Esophagus mucosa (tissue), 1 donor: ENCODE data around the gene THSD4. TPM values are rescaled to one million over a fixed set of nuclear protein-coding genes. Genes with fewer than 3 reads are reported as not detected.

Source experiments
- ATAC-seq: fragments of 200-7000 bp; cut with Tn5 transposase; one replicate; pipeline ENCODE4 v1.9.1; 2020
- total RNA-seq: library from RNA; stranded (reverse); gene quantifications from one replicate; pipeline ENCODE4 v1.2.4, GENCODE V29; 2023
- donor health status: DM: yes; HTN: yes; CAD: no.

THSD4 gene
- total RNA-seq, 1 donor from 2014 or later: 121 TPM

DNA sequence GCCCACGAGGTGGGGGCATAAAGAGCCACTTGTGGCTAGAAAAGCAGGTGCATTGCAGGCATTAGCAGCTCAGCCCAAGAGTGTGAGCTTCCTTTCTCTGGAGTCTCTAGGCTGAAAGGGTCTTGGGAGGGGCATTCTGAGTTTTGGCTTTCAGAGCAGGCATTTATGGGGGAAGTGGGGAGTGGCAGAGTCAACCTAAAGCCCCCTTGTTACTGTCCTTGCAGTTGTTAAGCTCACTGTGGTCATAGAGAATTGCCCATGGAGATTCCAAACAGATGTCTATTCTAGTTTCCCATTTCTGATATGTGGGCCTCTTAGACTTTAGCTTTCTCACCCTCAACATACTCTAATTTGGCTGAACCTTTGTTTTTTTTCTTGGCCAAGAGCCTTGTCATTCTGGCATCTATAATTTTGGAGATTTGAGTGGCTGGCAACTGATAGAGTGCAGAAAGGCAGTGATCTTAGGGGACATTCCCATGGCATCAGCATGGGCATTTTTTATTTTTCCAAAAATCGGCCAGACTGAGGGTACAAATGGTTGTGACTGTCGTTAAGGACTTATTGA is 217.9 kb downstream of the THSD4 start:
- no peak for ATAC-seq

DNA sequence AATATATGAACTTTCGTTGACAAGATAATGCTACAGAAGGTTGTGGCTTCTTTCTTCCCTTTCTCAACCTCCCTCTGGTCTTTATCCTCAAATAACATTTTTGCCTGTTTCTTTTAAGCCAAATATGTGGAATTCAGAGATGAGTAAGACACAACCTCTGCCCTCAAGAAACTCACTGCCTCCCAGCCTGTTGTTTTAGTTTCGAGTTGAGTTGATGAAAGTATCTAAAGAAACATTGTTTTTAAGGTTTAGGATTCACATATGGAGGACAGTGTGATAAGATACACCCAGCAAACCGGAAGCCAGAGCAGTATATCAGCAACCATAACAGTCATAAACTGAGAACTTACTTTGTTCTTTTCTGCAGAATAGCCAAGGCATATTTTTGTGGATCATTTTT is 218.6 kb downstream of the THSD4 start:
- no peak for ATAC-seq

DNA sequence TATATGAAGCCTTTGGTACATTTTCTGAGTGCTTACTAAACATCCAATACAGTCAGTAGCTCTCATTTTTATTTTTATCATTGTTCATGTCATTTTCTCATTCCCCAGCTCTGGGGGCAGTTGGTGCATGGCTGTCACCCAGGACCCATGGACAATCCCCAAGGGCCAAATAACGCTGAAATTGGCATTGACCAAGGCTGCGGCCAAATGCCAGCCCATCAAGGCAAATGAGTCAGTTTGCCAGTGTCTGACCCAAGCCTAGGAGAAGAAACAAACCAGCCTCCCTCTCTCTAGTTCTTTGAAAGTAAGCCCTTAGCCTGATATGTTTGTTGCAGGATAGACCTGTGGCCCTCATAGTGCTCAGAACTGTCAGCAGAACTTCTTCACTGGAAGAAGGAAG is 219.2 kb downstream of the THSD4 start:
- ATAC-seq: no peak

DNA sequence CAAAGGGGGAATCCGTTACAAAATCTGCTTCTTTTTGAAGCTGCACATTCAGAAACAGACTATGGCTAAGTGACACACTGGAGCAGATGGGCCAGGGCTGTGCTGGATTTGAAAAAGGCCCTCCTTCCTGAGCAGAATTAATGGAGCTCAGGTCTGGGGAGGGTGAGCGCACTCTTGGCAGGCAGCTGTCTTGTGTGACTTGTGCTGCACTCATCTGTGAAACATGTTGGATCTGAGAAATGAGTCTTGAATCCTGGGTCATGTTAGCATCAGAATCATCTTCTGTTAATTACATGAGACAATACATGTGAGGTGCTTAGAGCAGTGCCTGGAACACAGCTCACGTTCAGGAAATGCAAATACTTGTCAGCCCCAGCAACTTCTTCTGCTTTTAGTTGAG is 219.6 kb downstream of the THSD4 start:
- no peak for ATAC-seq

DNA sequence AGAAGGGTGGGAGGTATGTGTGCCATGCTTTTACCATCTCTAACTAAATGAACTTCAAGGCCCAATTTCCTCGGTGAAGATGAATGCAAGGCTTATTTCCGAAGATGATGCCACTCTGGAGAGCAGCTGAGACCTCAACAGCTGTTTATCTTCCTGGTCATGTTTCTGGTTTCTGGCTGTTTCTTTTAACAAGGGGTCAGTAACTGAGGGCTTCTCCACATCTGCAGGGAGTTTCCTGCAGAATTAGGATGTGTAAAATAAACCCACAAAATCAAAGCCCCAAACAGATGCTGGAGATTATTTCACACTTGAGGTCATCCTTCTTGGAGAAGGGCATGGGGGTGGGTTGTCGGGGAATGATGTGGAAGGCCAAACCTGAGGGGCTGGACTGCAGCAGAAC is 220.3 kb downstream of the THSD4 start:
- ATAC-seq: no peak

DNA sequence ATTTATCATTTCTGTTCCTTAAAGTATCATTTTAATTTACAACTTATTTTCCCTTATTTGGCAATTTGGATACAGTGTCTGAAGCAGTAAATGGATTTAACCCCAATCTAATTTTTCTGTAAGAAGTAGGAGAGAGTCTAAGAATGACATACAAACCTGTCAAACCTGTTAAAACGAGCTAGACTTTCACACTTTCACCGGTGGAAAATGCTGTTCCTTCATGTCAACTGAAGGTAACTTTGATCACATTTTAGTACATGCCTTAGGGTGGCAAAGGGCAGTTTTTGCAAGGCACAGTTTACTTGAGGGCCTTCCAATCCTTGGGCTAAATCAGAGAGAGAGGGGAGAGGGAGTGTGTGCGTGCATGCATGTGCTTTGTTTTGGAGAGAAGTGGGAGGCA is 221.4 kb downstream of the THSD4 start:
- peak; percentile 68 for ATAC-seq

DNA sequence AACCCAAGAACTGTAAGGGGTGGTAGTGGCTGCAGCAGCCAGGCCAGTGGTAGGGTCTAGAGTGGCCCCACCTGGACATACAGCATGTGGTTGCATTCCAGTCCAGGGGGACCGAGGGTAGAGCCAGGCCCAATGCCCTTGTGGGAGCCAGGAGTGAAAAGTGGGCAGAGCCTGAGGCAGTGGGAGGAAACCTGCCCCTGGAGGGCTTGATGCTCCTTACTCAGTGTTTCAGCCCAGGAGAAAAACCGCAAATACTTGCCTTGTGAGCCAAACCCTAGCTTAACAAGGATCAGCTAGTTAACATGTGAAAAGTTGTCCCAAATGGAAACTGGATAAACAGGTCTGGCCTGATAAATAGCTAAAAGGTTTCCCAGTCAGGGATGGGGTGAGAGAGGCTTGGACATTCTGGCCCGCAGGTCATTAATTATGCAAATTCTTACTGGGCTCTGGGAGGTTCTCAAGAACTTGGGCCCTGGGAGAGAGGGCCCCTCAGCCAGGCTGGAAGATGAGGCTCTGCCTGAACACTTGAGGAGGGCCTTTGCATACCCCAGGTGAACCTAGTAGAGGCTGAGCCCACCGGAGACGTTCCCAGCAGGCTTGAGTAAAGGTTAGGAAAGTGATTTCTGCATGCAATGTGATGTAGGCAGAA is 222.1 kb downstream of the THSD4 start:
- ATAC-seq: peak; percentile 95

DNA sequence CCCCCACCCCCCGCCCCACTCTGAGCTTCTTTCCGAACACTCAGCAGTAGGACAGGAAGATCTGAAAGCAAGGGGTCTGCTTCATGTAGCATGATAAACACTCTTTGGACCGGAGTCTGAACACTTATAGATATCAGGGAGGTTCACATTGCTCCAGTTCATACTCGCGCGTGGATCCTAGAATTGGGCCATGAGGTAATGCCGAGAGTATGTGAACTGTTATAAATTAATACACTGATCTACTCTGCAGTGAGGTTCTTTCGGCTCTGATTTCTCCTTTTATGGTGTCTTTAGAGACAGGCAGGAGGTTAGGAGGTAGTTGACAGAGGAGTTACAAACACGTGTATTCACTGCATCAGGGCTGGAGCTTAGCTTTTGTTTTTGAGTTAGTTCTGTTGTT is 223.0 kb downstream of the THSD4 start:
- no peak for ATAC-seq

DNA sequence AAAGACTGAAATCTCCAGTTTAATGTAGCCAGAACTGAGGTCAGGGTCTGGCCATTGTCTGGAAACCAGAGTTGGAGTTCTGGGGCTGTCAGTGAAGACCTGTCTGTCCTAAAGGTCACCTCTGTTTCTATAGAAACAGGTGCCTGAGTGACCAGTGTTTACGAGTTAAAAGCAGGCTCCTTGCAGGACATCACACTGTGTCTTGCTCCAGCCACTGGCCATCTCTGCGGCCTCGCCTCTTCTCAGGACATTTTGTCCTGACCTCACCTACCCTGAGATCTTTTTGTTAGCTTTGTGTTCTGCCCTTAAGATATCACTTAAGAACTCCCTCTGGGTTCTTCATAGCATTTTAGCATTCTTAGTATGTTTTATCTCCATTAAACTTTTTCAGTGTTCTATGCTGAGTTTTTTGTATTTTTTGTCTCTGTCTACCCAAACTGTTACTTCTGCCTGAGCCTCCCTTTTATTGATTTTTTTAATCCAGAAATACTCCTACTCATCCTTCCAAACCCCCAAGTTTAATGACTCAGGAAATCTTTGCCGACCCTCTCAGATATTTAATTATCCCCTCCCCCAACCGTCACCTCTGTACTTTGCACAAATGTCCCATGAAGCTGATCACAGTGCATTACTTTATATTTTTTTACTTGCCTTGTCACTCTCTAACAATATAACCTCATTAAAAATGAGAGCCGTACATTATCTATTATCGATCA is 223.7 kb downstream of the THSD4 start:
- ATAC-seq: no peak

DNA sequence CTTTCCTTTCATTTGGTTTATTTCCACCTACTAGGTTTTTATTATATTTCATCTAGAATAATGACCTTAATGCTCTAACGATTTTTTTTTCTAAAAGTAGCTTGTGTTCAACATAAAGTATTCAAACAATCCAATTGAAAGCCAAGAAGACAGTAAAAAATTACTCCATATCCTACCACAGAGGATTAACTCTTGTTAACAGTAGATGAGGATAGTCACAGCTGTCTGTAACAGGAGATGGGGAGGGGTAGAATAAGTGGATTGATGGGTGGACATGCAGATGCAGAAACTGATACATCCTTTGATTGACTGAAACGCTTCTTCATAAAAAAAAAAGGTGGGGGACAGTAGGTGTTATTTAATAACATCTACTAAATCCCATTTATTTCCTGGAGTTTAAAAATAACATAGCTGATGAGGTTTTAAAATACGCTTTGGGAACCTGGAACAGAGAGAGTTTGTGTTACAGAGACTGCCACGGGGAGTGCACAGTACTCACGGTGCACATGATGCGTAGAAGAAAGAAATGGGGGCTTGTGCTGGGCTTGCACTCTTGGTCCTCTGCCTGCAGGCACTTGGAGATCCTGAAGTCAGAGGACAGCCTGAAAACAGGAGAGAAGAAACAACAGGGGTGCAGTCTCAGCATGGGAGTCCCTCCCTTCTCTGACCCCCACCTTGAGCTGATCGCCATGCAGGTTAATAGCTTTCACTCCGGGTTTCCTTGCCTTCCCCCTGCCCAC is 226.7 kb downstream of the THSD4 start:
- no peak for ATAC-seq

DNA sequence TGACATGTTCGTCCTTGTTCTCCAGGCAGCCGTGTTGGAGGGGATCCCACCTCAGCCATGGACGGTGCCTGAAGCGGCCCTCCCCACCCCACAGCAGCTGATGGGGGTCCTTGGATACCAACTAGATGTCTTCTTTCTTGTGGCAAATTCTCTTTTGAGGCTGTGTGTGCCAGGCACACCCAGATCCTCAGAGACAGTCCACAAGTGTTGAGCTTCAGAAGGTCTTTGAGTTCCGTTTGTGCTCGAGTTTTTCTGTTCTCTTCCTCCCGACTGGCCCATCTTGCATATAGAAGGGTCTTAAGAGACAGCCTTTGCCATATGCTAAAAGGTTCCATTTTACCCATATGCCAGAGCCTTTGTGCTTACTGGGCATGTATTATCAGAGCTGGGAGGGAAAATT is 227.4 kb downstream of the THSD4 start:
- no peak for ATAC-seq

DNA sequence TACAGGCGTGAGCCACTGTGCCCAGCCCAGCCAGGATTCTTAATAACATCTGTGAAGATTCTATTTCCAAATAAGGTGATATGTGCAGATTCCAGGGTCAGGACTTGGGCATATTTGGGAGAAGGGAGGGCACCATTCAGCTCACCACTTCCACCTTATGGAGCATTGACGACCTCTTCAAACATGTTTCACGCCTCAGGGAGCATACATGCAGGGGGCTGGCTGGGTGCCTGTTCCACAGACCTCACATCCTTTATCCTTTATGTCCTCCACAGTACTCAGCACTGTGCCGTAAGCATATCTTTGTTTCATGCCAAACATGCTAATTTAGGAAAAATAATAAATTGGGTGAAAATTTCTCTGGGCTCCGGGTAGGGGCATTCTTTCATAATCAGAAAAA is 229.0 kb downstream of the THSD4 start:
- no peak for ATAC-seq

DNA sequence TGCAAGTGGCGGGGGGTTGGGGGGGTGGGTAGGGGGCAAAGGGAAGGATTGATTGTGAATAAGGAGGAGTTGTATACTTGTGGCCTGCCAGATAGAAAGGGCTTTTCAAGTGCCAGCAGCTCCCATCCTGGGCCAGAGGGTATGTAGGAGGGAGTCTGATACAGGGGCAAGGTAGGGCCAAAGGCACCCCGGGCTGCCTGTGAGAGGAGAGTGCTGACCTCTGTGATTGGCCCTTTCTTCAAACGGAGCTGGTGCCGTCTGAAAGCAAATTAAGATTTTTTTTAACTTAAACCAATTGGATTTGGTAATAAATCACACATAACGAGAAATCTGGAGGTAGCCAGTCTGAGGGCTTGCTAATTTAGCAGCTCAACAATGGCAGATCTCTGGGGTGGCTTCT is 229.9 kb downstream of the THSD4 start:
- ATAC-seq: no peak

DNA sequence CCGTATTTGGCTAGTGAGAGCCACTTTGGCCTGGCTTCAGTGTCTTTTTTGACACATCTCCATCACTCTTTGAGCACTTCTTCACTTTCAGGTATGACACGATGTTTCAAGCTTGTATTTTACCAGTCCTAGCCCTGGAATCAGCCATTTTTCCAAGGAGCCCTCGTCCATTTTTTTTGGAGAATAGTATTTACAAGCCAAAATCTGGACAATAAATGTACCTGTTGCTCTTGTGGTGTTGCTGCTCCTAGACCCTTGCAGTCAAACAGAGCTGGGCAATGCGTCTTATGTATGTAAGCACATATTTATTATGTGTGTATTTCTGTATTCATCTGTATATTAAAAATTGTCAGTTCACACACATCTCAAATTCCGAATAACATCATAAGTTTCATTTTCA is 231.2 kb downstream of the THSD4 start:
- ATAC-seq: no peak

DNA sequence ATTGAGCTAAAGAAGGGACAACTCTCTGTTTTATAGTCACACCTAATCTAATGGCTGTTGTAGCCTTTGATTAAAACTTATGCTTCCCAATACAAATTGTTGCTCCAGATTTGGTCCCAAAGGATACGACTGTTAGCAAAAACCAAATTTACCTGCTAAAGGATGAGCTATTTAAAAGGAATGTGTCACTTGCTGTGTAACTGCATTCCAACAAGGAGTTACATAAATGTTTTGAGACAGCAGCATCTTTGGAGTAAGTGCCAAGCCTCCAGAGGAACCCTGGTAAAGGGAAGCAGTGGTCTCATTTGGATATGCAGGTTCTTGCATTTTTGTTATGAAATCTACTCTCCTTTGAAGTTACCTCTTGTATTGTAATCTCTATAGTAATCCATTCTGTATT is 233.3 kb downstream of the THSD4 start:
- ATAC-seq: no peak

DNA sequence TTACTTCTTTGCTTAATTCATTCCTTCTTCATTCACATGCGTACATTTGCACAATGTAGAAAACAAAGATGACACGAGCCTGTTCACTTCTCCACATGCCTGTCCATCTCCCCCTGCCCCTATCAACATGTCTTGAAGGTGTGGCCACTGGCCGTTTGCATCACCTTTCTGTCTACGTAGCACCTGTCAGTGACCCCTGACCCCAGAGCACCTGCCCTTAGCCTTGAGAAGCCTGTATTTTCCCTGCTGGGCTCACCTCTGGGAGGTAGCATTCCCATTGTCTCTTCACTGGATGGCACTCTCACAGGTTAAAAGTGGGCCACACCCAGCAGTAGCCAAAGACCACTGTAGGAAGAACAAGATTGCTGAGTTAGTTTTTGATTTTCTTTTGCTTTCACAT is 234.1 kb downstream of the THSD4 start:
- no peak for ATAC-seq

DNA sequence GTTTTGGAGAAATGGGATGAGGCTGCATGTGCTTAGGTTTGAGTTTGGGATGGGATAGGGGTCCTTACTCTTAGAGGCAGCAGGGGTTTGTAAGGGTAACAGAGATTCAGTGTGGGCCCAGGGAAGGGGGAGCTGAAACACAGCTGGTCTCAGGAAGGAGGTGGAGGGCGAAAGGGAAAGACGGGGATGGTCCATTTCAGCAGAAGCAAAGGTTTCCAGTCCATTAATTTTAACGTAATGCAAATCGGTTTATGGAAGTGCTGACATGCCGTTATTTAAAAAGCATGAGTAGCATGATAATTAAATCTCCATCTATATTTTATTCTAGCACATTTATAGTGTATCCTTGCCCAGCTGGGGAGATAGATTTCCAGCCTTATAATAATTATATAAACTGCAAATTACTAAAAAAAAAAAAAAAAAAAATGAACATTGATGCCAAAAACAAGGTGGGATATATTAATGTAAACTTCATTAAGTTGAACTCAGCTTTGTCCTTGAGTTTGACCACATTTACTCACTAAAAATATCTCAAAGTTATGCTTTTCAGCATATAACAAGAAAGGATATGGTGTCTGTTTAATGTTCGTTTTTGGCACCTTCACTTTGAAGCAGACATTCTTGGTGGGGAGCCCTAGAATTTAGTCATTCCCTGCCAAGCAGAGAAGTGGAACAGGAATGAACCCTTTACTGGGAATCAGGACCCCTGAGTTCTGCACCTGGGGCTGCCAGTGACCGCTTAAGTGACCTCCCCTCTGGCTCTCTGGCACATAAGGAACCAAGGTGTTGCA is 234.7 kb downstream of the THSD4 start:
- no peak for ATAC-seq

DNA sequence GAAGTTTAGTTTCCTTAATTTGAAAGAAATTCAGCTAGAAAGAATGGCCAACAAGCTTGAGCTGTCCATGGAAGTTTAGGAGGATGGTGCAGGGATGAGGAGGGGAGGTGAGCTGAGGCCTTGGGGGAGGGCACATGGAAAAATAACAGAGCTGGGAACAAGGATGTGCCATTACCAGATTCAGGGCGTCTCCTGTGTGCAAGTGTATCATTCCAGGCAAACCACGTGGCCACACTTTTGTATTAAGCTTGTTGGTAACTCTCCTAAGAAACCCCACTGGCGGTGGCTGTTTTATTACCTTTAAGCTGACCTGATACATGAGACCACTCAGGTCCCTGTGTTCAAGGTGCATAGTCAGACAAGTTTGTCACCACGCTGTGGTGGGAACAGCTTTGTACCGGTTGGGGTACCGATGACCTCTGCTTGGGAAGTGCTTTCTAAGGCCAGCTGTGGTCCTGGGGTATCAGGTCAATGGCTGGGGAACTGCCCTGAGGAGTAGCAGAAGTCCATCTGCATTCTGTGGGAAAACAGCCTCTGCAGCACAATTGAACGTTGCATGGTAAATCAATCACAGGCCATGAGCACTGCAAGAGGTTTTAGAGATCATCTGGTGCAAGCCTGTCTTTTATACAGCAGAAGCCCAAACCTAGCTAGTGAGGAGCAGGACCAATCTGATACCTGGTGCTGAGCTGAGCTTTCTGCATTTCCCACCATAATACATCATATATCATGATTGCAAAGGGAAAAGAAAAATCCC is 235.5 kb downstream of the THSD4 start:
- no peak for ATAC-seq

DNA sequence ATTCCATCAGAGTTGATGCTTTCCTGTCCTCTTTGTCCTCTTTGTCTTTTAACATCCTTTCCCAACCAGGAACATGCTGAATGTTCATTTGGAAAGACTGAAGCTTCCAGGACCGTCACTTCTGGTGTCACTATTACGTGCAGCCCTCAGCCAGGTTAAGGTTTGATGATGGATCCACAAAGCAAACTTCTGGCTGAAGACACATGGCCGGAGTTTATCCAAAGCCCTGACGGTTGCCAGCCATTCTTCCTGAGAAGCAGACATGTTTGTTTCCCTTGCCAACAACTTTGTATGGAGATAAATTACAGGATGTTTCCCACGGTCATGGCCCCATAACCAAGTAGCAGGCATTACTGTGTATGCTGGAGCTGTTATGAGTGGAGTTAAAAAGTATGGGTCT is 236.9 kb downstream of the THSD4 start:
- no peak for ATAC-seq

DNA sequence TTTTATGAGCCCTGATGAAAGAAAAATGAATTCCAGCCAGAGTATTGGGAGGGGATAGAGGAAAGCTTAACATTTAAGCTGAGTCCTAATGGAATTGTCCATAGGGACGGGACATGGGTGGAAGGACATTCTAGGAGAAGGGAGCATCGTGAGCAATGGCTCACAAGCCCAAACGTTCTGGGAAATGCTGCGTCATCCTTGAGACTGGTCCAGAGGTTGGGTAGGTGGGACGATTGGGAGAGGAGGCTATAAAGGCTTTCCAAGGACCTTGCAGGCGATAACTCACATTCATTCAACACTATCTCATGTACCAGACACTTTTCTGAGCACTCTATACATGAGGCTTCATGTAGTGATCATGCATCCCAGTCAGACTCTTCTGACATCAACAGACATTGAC is 237.5 kb downstream of the THSD4 start:
- no peak for ATAC-seq

DNA sequence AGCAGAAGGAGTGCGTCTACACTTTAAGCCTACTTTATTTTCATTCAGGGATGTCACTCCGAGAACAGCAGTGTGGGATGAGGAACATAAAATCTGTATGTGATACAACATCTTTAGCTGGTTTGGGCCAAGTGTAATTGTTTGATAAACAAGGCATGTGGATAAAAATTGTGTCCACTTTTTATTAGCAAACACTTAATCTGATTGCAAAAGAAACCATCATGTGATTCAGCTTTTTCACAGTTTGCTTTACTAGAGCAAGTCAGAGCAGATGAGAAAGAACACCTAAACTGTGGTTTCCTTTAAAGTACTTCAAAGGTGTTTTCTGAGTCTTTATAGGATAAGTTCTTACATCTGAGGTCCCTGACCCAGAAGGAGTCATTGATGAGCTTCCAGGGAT is 237.9 kb downstream of the THSD4 start:
- no peak for ATAC-seq

DNA sequence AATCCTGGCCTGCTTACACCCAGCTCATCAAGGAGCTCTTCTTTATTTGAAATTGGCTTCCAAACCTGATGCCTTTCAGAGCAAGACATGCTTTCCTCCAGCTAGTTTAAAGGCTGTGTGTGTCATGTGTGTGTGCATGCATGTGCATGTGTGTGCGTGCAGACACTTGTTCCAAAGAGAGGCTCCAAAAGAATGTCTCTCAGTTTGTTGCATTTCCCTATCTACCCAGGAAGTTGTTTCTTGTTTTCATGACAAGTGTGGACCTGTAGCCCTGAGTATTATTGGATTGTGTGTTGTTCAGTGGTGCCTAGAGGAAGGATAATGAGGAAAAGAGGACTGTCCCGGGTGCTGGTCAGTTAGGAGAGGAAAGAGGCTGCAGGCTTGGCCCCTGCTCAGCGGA is 240.0 kb downstream of the THSD4 start:
- ATAC-seq: peak; percentile 89
